Nephron progenitor cell (in vitro differentiated cells): ENCODE results near the gene TGFA.

ENCODE experiments used
- DNase-seq: peaks from one replicate; pipeline ENCODE4 v3.0.0; 2021
- H3K27ac Mint-ChIP-seq: 2 replicates; pipeline ENCODE4 v1.8.0; 2021; ENCODE audit warnings: mild to moderate bottlenecking, moderate library complexity, mixed read lengths
- H3K27me3 Mint-ChIP-seq: 2 replicates; pipeline ENCODE4 v1.8.0; 2021; ENCODE audit warnings: mild to moderate bottlenecking, low read depth, mixed read lengths; ENCODE audit not compliant: poor library complexity
- H3K36me3 Mint-ChIP-seq: 2 replicates; pipeline ENCODE4 v1.8.0; 2021; ENCODE audit warnings: low read depth, mixed read lengths
- H3K4me1 Mint-ChIP-seq: 2 replicates; pipeline ENCODE4 v1.8.0; 2021; ENCODE audit warnings: mixed read lengths
- H3K4me3 Mint-ChIP-seq: 2 replicates; pipeline ENCODE4 v1.8.0; 2021; ENCODE audit warnings: mild to moderate bottlenecking, moderate library complexity, mixed read lengths
- H3K9me3 Mint-ChIP-seq: 2 replicates; pipeline ENCODE4 v1.8.0; 2021; ENCODE audit warnings: mild to moderate bottlenecking, moderate library complexity, mixed read lengths
- CTCF ChIP-seq: fragments of 200-600 bp; sonication (generic); IDR thresholded peaks from 2 replicates; pipeline ENCODE4 v1.5.0; 2021; ENCODE audit warnings: antibody characterized with exemption

Gene TGFA

DNA sequence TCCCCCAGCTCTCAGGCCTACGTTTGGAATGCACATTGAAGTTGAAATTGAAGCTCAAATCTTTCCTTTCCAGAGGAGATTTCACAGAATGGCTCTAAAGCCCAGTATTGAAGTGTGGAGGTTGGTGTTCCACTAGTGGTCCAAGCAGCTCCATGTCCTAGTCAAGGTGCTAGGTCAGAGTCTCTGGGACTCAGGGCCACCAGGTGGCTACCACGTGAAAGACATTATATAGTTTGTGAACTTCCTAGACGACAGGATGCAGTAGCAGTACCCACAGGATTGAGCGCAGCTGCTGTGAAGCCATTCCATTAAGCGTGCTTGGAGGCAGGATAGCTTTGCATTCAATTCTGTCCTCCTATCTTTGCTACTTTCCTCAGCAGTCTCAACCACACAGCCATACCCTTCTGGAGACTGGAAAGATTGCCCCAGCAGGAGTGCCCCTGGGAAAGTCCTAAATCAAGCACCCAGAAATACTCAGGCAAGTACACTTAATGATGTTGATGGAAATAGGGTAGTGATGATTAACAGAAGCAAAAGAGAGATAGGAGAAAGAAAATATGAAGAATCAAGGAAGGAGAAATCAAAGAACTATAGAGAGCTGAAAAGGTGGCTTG lies 4.7 kb upstream of the TGFA start:
- H3K27ac Mint-ChIP-seq = no peak overlapping the region
- H3K36me3 Mint-ChIP-seq = no peaks in the 10 kb centered on the region
- no peak for DNase-seq
- H3K4me1 Mint-ChIP-seq = peaks cover 46% of the 10 kb centered on the region
- peaks cover 14% of the 10 kb centered on the region for H3K27me3 Mint-ChIP-seq
- H3K4me3 Mint-ChIP-seq = no peak overlapping the region
- no peaks in the 10 kb centered on the region for H3K9me3 Mint-ChIP-seq
- no peak for TF ChIP-seq CTCF

GRCh38 chr2:70557171-70557838 lies 3.7 kb upstream of the TGFA start:
- no peaks in the 10 kb centered on the region for H3K36me3 Mint-ChIP-seq
- peak overlapping the region; percentile 11 for H3K27ac Mint-ChIP-seq
- no peak for DNase-seq
- H3K4me3 Mint-ChIP-seq = peak overlapping the region; percentile 1
- H3K4me1 Mint-ChIP-seq = peaks cover 56% of the 10 kb centered on the region
- H3K27me3 Mint-ChIP-seq = peaks cover 24% of the 10 kb centered on the region
- no peak for TF ChIP-seq CTCF
- H3K9me3 Mint-ChIP-seq = no peaks in the 10 kb centered on the region

DNA sequence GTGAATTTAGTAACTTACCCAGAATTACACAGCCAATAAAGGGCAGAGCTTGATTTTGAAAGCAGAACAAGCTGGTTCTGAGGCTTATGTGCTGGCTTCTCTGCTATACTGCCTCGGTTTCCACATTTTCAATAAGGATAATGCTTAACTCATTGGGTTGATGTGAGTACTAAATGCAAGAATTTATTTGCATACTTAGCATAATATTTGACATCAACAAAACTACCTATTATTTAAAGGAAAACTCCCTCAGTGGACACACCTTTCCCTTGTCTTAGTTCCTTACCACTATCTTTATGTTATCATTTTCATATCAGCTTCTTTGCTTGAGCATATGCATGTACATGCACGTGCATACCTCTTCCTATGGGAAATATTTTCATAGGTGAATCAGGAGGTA lies 3.0 kb upstream of the TGFA start:
- Mint-ChIP-seq H3K4me1 (peaks cover 58% of the 10 kb centered on the region), H3K27me3 (peaks cover 31% of the 10 kb centered on the region), H3K9me3 (no peaks in the 10 kb centered on the region), H3K4me3 (peak overlapping the region; percentile 16), H3K27ac (no peak overlapping the region), H3K36me3 (no peaks in the 10 kb centered on the region)
- no peak for TF ChIP-seq CTCF
- no peak for DNase-seq

DNA sequence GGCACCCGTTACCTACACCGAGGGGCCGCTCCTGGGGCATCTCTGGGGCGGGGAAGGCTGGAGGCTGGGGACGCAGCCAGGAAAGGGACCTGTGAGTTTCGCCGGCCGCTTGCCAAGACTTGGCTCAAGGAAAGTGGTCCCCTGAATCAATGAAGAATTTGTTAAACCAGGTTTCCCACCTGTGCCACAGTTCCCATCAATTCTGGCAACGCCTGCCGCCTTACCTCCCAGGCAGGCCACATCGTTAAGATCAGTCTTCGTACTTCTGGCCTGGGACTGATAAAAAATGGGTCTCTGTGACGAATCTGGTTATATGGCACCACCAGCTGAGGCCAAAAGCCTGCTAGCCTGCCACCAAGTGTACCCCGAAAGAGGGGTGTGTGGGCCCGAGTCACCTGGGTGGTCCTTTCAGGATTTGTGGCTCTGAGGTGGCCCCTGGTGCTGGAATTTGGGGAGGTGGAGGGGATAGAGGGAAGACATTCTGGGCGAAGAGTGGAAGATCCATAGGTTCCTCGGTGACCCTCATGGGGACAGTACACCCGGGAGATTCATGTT lies 789 bp upstream of the TGFA start:
- no peak for DNase-seq
- Mint-ChIP-seq H3K27ac (peak overlapping the region; percentile 61), H3K9me3 (no peaks in the 10 kb centered on the region), H3K4me3 (peak overlapping the region; percentile 79), H3K36me3 (no peaks in the 10 kb centered on the region), H3K4me1 (peaks cover 74% of the 10 kb centered on the region), H3K27me3 (peaks cover 43% of the 10 kb centered on the region)
- peak; percentile 25 for TF ChIP-seq CTCF

GRCh38 chr2:70553334-70553583 lies 367 bp downstream of the TGFA start:
- H3K27me3 Mint-ChIP-seq = peaks cover 43% of the 10 kb centered on the region
- H3K4me1 Mint-ChIP-seq = peaks cover 80% of the 10 kb centered on the region
- H3K4me3 Mint-ChIP-seq = peak overlapping the region; percentile 90
- H3K27ac Mint-ChIP-seq = no peak overlapping the region
- H3K9me3 Mint-ChIP-seq = no peaks in the 10 kb centered on the region
- no peak for DNase-seq
- no peak for TF ChIP-seq CTCF
- no peaks in the 10 kb centered on the region for H3K36me3 Mint-ChIP-seq
